MCF 10A (cell line): ENCODE results near the gene CELSR1. TPM values are rescaled to one million over a fixed set of nuclear protein-coding genes. Genes with fewer than 3 reads are reported as not detected.
A peak's percentile ranks its signal among the peaks of the same experiment; 100 is the strongest.

Experiments used
- BruUV-seq: library from RNA; stranded (reverse); fragments of 400-500 nt; replicated peaks from 2 replicates; lab custom pipeline; 2021; lab: Mats Ljungman, UMichigan
- CTCF ChIA-PET: fragments of 300-600 bp; sonication (Branson Sonifier 250); formaldehyde crosslinking; extraction: SDS; loops from one replicate; lab custom pipeline; 2021; ENCODE audit warnings: antibody characterized with exemption, inconsistent platforms; lab: Yijun Ruan, JAX
- POLR2A ChIA-PET: fragments of 300-600, 350-650 bp; sonication (Branson Sonifier 250); formaldehyde crosslinking; extraction: SDS; loops from one replicate; lab custom pipeline; 2020; ENCODE audit warnings: antibody characterized with exemption, inconsistent platforms; lab: Yijun Ruan, JAX
- DNase-seq: peaks from one replicate; pipeline ENCODE4 v3.0.0-alpha.2; 2018; ENCODE audit not compliant: unreplicated experiment
- H3K27ac Mint-ChIP-seq: one replicate; pipeline ENCODE4 v1.8.0; 2022; ENCODE audit warnings: mild to moderate bottlenecking, low read depth, mixed read lengths; ENCODE audit not compliant: unreplicated experiment
- H3K27me3 Mint-ChIP-seq: one replicate; pipeline ENCODE4 v1.8.0; 2022; ENCODE audit warnings: mixed read lengths; ENCODE audit not compliant: insufficient read depth, unreplicated experiment
- H3K36me3 Mint-ChIP-seq: one replicate; pipeline ENCODE4 v1.8.0; 2022; ENCODE audit warnings: mild to moderate bottlenecking, moderate library complexity, mixed read lengths; ENCODE audit not compliant: insufficient read depth, unreplicated experiment
- H3K4me1 Mint-ChIP-seq: one replicate; pipeline ENCODE4 v1.8.0; 2022; ENCODE audit warnings: mixed read lengths; ENCODE audit not compliant: insufficient read depth, unreplicated experiment
- H3K4me3 Mint-ChIP-seq: one replicate; pipeline ENCODE4 v1.8.0; 2022; ENCODE audit warnings: mild to moderate bottlenecking, moderate library complexity, mixed read lengths; ENCODE audit not compliant: unreplicated experiment
- H3K9me3 Mint-ChIP-seq: one replicate; pipeline ENCODE4 v1.8.0; 2022; ENCODE audit warnings: mixed read lengths; ENCODE audit not compliant: unreplicated experiment
- CTCF ChIP-seq: fragments of 200-600 bp; IDR thresholded peaks from one replicate; pipeline ENCODE4 v1.8.0; 2022; ENCODE audit warnings: antibody characterized with exemption, mild to moderate bottlenecking; ENCODE audit not compliant: unreplicated experiment
- intact Hi-C: fragments of 100-400 bp; cut with micrococcal nuclease; formaldehyde crosslinking; loops from 2 replicates; pipeline ENCODE4 v1.14.1; 2022
- total RNA-seq: library from RNA; stranded (reverse); gene quantifications from 2 replicates; pipeline ENCODE4 v1.2.3, GENCODE V29; 2022

The CELSR1 gene
- total RNA-seq, 1 experiment from 2014 or later: 49.1 TPM

DNA sequence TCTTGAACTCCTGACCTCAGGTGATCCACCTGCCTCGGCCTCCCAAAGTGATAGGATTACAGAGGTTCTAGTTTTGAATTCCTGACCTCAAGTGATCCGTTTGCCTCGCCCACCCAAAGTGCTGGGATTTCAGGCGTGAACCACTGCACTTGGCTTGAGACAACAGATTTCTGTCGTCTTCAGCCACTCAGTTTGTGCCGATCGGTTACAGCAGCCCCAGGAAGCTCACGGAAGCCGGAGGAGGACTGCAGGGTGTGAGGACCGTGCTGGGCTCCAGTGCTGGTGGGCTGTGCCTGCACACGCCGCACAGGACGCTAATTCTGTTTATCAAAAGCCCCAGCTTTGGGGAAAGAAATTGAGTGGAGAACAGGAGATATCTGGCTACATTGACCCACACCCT is 82.0 kb downstream of the CELSR1 start:
- Mint-ChIP-seq H3K27ac (peak overlapping the region; percentile 55), H3K9me3 (no peaks in the 10 kb centered on the region), H3K4me1 (peaks cover 55% of the 10 kb centered on the region), H3K4me3 (no peak overlapping the region), H3K27me3 (no peaks in the 10 kb centered on the region), H3K36me3 (peaks cover 31% of the 10 kb centered on the region)
- BruUV-seq: no TSS peak
- DNase-seq: no peak
- CTCF ChIA-PET: interaction anchor here (1.0 to 1.1 kb wide), 2 partner anchors 75 to 88 kb away, joined by 3 read pairs; no protein-coding TSS in a partner anchor
- TF ChIP-seq CTCF: no peak
- intact Hi-C loops: loop anchor here (2.0 to 10.0 kb wide), 3 partner anchors 73 to 83 kb away; no protein-coding TSS in a partner anchor
- POLR2A ChIA-PET: interaction anchor here (1.4 to 1.6 kb wide), 2 partner anchors 83 to 84 kb away, joined by 4 to 10 read pairs; no protein-coding TSS in a partner anchor

DNA sequence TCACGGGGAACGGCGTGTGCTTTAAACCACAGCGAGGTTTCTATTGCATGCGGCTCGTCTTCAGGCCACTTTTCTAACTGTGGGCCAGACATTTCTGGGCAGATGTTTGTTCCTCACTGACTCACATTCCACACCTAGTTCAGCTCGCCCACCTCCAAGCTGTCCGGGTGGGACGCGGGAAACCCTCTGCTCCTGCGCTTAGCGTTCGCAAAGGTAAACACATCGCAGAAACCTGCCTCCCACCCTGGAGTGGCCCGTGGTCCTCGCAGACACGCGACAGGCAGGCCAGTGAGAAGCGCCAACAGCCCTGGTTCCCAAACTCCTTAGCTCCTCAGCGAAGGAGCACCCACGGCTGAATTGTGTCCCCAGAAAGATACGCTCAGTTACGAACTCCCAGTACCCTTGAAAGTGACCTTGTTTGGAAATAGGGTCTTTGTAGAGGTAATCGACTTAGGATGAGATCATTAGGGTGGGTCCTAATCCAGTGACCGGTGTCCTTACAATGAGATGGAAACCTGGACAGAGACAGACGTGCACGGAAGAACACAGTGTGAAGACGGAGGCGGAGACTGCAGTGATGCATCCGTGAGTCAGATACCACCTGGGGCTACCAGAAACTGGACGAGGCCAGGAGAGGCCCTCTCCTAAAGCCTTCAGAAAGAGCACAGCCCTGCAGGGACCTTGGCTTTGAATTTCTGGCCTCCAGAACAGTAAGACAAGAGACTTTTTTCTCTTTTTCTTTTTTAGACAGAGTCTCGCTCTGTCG is 82.7 kb downstream of the CELSR1 start:
- POLR2A ChIA-PET: interaction anchor here (0.7 to 2.5 kb wide), 7 partner anchors 60 to 92 kb away, joined by 3 to 10 read pairs (median 4); no protein-coding TSS in a partner anchor
- DNase-seq: peak; percentile 94
- no peaks in the 10 kb centered on the region for H3K27me3 Mint-ChIP-seq
- intact Hi-C loops: loop anchor here (2.0 to 10.0 kb wide), 3 partner anchors 74 to 84 kb away; no protein-coding TSS in a partner anchor
- BruUV-seq: no TSS peak
- no peak for TF ChIP-seq CTCF
- CTCF ChIA-PET: interaction anchor here (0.5 to 1.1 kb wide), 5 partner anchors 76 to 109 kb away, joined by 3 to 4 read pairs (median 3); no protein-coding TSS in a partner anchor
- peaks cover 26% of the 10 kb centered on the region for H3K36me3 Mint-ChIP-seq
- peak overlapping the region; percentile 55 for H3K27ac Mint-ChIP-seq
- H3K4me3 Mint-ChIP-seq: peak overlapping the region; percentile 32
- H3K4me1 Mint-ChIP-seq: peaks cover 55% of the 10 kb centered on the region
- no peaks in the 10 kb centered on the region for H3K9me3 Mint-ChIP-seq

GRCh38 chr22:46453829-46454503 is 83.5 kb downstream of the CELSR1 start:
- Mint-ChIP-seq H3K27ac (peak overlapping the region; percentile 55), H3K27me3 (no peaks in the 10 kb centered on the region), H3K4me3 (peak overlapping the region; percentile 32), H3K9me3 (peaks cover 6% of the 10 kb centered on the region), H3K36me3 (peaks cover 25% of the 10 kb centered on the region), H3K4me1 (peaks cover 55% of the 10 kb centered on the region)
- ChIA-PET CTCF (interaction anchor here (0.5 to 0.8 kb wide), 5 partner anchors 31 to 109 kb away, joined by 3 to 4 read pairs (median 4); no protein-coding TSS in a partner anchor), POLR2A (interaction anchor here (0.7 to 2.5 kb wide), 10 partner anchors 61 to 148 kb away, joined by 3 to 11 read pairs (median 4); partner anchors contain the start of gene CELSR1)
- intact Hi-C loops: loop anchor here (2.0 to 10.0 kb wide), 3 partner anchors 75 to 85 kb away; no protein-coding TSS in a partner anchor
- no peak for TF ChIP-seq CTCF
- BruUV-seq: no TSS peak
- no peak for DNase-seq
